OCI-LY3 (cell line): ENCODE results near the gene CLEC20A.

Experiments
- EZH2phosphoT487 ChIP-seq: fragments of 200-600 bp; shearing (Covaris generic); IDR thresholded peaks from 2 replicates; pipeline ENCODE4 v1.6.1; 2018; ENCODE audit warnings: antibody characterized with exemption, mixed run types, low read depth
- TF ChIP-seq, protein P1 (sequence below): fragments of 200-600, 300-600 bp; sonication (generic); IDR thresholded peaks from 2 replicates; pipeline ENCODE4 v1.5.1; 2014; ENCODE audit warnings: antibody characterized with exemption, low read length, low read depth

GRCh38 chr1:178503849-178504248 is 7.1 kb upstream of the CLEC20A start:
- TF ChIP-seq, protein P1, sequence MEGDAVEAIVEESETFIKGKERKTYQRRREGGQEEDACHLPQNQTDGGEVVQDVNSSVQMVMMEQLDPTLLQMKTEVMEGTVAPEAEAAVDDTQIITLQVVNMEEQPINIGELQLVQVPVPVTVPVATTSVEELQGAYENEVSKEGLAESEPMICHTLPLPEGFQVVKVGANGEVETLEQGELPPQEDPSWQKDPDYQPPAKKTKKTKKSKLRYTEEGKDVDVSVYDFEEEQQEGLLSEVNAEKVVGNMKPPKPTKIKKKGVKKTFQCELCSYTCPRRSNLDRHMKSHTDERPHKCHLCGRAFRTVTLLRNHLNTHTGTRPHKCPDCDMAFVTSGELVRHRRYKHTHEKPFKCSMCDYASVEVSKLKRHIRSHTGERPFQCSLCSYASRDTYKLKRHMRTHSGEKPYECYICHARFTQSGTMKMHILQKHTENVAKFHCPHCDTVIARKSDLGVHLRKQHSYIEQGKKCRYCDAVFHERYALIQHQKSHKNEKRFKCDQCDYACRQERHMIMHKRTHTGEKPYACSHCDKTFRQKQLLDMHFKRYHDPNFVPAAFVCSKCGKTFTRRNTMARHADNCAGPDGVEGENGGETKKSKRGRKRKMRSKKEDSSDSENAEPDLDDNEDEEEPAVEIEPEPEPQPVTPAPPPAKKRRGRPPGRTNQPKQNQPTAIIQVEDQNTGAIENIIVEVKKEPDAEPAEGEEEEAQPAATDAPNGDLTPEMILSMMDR = no peak
- TF ChIP-seq EZH2phosphoT487 = no peak
